Body of pancreas (tissue), 4 donors: ENCODE measurements around the gene ABLIM1.

ENCODE experiments used
- CTCF ChIP-seq, 7 experiments: fragments of 450-650 bp in 4 of 7; fragments of 200-600 bp in 3 of 7; sonication (generic) in 3 of 7; IDR thresholded peaks; one replicate each; pipeline ENCODE4 v1.5.1; 2016 to 2019; ENCODE audit warnings: antibody characterized with exemption in 7 of 7
- POLR2A ChIP-seq, 3 donors: fragments of 450-650 bp; IDR thresholded peaks; one replicate each; pipeline ENCODE4 v1.6.1; 2016; ENCODE audit warnings: antibody characterized with exemption in 3 of 3, mild to moderate bottlenecking in 2 of 3

GRCh38 chr10:114565066-114565465, 93.0 kb downstream of the ABLIM1 start:
- TF ChIP-seq CTCF (IDR thresholded peaks at IDR 0.05): no peak
- no peak for TF ChIP-seq POLR2A (IDR thresholded peaks at IDR 0.05)
